ENCODE results near the gene RAB2B.

Gene RAB2B

DNA sequence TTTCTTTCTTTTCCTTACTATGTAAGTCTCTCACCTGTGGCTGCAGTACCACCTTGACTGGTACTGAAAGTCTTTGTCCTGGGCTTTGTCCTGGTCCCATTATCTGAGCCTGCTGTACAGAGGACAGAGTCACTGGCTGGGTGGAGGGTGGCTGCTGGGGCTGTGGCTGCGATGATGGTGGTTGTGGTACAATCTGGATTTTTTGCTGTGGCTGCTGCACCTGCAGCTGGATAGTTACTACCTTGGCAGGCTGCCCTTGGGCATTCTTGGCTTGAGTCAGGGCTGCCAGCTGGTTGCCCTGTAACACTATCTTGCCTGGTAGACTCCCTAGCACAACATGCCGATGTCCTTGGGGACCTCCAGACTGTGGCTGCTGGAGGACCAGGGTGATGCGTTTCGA, 47.8 kb downstream of the RAB2B start:
- Histone ChIP-seq H3K4me3 (replicated peaks; ENCODE audit: insufficient read depth, low read length) (no peak overlapping the region), H3K27me3 (ENCODE audit: insufficient read depth, poor library complexity, severe bottlenecking) (no peaks in the 10 kb centered on the region), H3K27ac (replicated peaks) (no peak overlapping the region)
- no peak for DNase-seq (ENCODE audit: low read depth in 1 of 2, low spot score in 1 of 2)
- TF ChIP-seq, protein P1, sequence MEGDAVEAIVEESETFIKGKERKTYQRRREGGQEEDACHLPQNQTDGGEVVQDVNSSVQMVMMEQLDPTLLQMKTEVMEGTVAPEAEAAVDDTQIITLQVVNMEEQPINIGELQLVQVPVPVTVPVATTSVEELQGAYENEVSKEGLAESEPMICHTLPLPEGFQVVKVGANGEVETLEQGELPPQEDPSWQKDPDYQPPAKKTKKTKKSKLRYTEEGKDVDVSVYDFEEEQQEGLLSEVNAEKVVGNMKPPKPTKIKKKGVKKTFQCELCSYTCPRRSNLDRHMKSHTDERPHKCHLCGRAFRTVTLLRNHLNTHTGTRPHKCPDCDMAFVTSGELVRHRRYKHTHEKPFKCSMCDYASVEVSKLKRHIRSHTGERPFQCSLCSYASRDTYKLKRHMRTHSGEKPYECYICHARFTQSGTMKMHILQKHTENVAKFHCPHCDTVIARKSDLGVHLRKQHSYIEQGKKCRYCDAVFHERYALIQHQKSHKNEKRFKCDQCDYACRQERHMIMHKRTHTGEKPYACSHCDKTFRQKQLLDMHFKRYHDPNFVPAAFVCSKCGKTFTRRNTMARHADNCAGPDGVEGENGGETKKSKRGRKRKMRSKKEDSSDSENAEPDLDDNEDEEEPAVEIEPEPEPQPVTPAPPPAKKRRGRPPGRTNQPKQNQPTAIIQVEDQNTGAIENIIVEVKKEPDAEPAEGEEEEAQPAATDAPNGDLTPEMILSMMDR (IDR thresholded peaks at IDR 0.05; ENCODE audit: insufficient read depth, low read length): no peak
- no peak for TF ChIP-seq POLR2AphosphoS5 (IDR thresholded peaks at IDR 0.05; ENCODE audit: low read depth)
- no peak for TF ChIP-seq GABPA (IDR thresholded peaks at IDR 0.05; ENCODE audit: low read depth)
- TF ChIP-seq SPI1 (IDR thresholded peaks at IDR 0.05; ENCODE audit: borderline replicate concordance, low read depth): no peak
- TF ChIP-seq, protein P2, sequence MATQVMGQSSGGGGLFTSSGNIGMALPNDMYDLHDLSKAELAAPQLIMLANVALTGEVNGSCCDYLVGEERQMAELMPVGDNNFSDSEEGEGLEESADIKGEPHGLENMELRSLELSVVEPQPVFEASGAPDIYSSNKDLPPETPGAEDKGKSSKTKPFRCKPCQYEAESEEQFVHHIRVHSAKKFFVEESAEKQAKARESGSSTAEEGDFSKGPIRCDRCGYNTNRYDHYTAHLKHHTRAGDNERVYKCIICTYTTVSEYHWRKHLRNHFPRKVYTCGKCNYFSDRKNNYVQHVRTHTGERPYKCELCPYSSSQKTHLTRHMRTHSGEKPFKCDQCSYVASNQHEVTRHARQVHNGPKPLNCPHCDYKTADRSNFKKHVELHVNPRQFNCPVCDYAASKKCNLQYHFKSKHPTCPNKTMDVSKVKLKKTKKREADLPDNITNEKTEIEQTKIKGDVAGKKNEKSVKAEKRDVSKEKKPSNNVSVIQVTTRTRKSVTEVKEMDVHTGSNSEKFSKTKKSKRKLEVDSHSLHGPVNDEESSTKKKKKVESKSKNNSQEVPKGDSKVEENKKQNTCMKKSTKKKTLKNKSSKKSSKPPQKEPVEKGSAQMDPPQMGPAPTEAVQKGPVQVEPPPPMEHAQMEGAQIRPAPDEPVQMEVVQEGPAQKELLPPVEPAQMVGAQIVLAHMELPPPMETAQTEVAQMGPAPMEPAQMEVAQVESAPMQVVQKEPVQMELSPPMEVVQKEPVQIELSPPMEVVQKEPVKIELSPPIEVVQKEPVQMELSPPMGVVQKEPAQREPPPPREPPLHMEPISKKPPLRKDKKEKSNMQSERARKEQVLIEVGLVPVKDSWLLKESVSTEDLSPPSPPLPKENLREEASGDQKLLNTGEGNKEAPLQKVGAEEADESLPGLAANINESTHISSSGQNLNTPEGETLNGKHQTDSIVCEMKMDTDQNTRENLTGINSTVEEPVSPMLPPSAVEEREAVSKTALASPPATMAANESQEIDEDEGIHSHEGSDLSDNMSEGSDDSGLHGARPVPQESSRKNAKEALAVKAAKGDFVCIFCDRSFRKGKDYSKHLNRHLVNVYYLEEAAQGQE (IDR thresholded peaks at IDR 0.05; ENCODE audit: insufficient replicate concordance, low read depth): no peak

DNA sequence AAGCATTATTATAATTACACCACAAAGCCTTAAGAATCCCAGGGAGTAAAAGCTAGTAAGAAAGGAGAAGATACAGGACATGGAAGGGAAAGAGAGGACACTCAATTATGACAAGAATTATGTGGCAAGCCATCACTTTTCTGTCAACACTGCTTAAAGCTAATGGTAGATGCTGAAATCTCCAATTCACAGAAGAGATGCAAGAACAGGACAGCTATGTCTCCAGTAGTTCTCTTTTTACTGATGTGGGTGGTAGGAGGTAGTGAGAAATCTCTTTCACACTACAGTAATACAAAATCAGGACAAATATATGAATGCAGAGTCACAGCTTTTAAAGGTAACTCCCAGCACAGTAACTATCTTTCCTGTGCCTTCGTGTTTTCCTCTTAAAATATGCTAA, 50.1 kb downstream of the RAB2B start:
- Histone ChIP-seq H3K4me3 (replicated peaks; ENCODE audit: insufficient read depth, low read length) (no peak overlapping the region), H3K27me3 (ENCODE audit: insufficient read depth, poor library complexity, severe bottlenecking) (no peaks in the 10 kb centered on the region), H3K27ac (replicated peaks) (no peak overlapping the region)
- no peak for TF ChIP-seq GABPA (IDR thresholded peaks at IDR 0.05; ENCODE audit: low read depth)
- TF ChIP-seq SPI1 (IDR thresholded peaks at IDR 0.05; ENCODE audit: borderline replicate concordance, low read depth): no peak
- no peak for TF ChIP-seq POLR2AphosphoS5 (IDR thresholded peaks at IDR 0.05; ENCODE audit: low read depth)
- TF ChIP-seq, protein P2 (IDR thresholded peaks at IDR 0.05; ENCODE audit: insufficient replicate concordance, low read depth): no peak
- TF ChIP-seq, protein P1 (IDR thresholded peaks at IDR 0.05; ENCODE audit: insufficient read depth, low read length): no peak
- no peak for DNase-seq (ENCODE audit: low read depth in 1 of 2, low spot score in 1 of 2)

DNA sequence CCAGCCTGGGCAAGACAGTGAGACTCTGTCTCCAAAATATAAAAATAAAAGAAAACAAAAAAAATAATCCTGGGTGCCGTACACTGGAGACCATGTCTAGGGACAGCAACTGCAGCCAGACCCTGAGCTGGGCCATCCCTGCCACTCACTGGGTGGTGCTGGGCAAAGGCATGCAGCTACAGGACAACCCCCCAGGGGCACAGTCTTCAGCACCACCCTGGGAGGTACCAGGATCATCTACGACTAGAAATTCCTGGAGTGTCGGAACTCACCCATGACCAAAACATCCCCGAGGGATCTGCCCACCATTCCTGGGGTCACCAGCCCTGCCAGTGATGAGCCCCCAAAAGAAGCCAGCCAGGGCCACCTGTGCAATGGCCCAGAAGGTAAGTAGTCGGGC, 57.2 kb downstream of the RAB2B start:
- Histone ChIP-seq H3K27ac (replicated peaks) (no peak overlapping the region), H3K4me3 (replicated peaks; ENCODE audit: insufficient read depth, low read length) (no peak overlapping the region), H3K27me3 (ENCODE audit: insufficient read depth, poor library complexity, severe bottlenecking) (no peaks in the 10 kb centered on the region)
- TF ChIP-seq, protein P2 (IDR thresholded peaks at IDR 0.05; ENCODE audit: insufficient replicate concordance, low read depth): no peak
- TF ChIP-seq SPI1 (IDR thresholded peaks at IDR 0.05; ENCODE audit: borderline replicate concordance, low read depth) (no peak), POLR2AphosphoS5 (IDR thresholded peaks at IDR 0.05; ENCODE audit: low read depth) (no peak), GABPA (IDR thresholded peaks at IDR 0.05; ENCODE audit: low read depth) (no peak)
- TF ChIP-seq, protein P1 (IDR thresholded peaks at IDR 0.05; ENCODE audit: insufficient read depth, low read length): no peak
- no peak for DNase-seq (ENCODE audit: low read depth in 1 of 2, low spot score in 1 of 2)

Data from HL-60 (cell line).